T-cell (primary cell): ENCODE data around the gene TMEM253. TPM values are rescaled to one million over a fixed set of nuclear protein-coding genes. Genes with fewer than 3 reads are reported as not detected.

Experiments used
- ATAC-seq, 4 experiments: fragments of 200-7000 bp in 3 of 4; fragments of 150-1000 bp in 1 of 4; cut with Tn5 transposase; replicated peaks in 1 of 4; 1 replicate in 3 of 4; 2 replicates in 1 of 4; pipeline ENCODE4 v1.10.0; 2021; ENCODE audit warnings: moderate library complexity in 3 of 4, mild to moderate bottlenecking in 2 of 4, moderate number of reproducible peaks in 1 of 4
- CTCF ChIA-PET, 2 donors: fragments of 300-600 bp; sonication (Branson Sonifier 250); formaldehyde crosslinking; loops; one replicate each; lab custom pipeline; 2022; ENCODE audit warnings: antibody characterized with exemption in 2 of 2; lab: Charles Lee
- POLR2A ChIA-PET, 2 donors: fragments of 300-600 bp; sonication (Branson Sonifier 250); formaldehyde crosslinking; loops; one replicate each; lab custom pipeline; 2022; ENCODE audit warnings: antibody characterized with exemption in 2 of 2; lab: Charles Lee
- DNase-seq, 35 experiments: peaks; one replicate each; pipeline versions ENCODE4 v3.0.0 to v3.0.0-alpha.2; 2013 to 2023
- H3K27ac ChIP-seq: one replicate; pipeline ENCODE4 v1.5.1; 2013; ENCODE audit warnings: low read length
- H3K27me3 ChIP-seq, 2 experiments: replicated peaks in 1 of 2; 1 replicate in 1 of 2; 2 replicates in 1 of 2; pipeline versions ENCODE4 v1.6.1 to v1.7.0; 2013; ENCODE audit warnings: low read length in 1 of 2, mixed read lengths in 1 of 2; ENCODE audit not compliant: control insufficient read depth in 2 of 2, insufficient read depth in 2 of 2; ENCODE audit errors: extremely low read depth in 1 of 2
- H3K36me3 ChIP-seq, 2 donors: 1 replicate in 1 of 2; 2 replicates in 1 of 2; pipeline versions ENCODE4 v1.6.1 to v1.7.0; 2013; ENCODE audit warnings: low read length in 1 of 2; ENCODE audit not compliant: control insufficient read depth in 2 of 2, insufficient read depth in 1 of 2; ENCODE audit errors: extremely low read depth in 1 of 2
- H3K4me1 ChIP-seq, 2 experiments: 1 replicate in 1 of 2; 2 replicates in 1 of 2; pipeline versions ENCODE4 v1.6.1 to v1.7.0; 2013; ENCODE audit warnings: low read length in 2 of 2, mixed read lengths in 1 of 2; ENCODE audit not compliant: insufficient read depth in 2 of 2, control insufficient read depth in 1 of 2; ENCODE audit errors: extremely low read depth in 1 of 2
- H3K4me3 ChIP-seq, 2 donors: 1 replicate in 1 of 2; 2 replicates in 1 of 2; pipeline versions ENCODE4 v1.5.1 to v1.7.0; 2013; ENCODE audit warnings: mild to moderate bottlenecking in 2 of 2, low read length in 1 of 2, moderate library complexity in 1 of 2; ENCODE audit not compliant: control insufficient read depth in 1 of 2; ENCODE audit errors: extremely low read depth in 1 of 2
- H3K9me3 ChIP-seq: 2 replicates; pipeline ENCODE4 v1.7.0; 2013
- H3K27ac Mint-ChIP-seq, 2 donors: one replicate each; pipeline ENCODE4 v1.8.0; 2020 to 2021; ENCODE audit warnings: mild to moderate bottlenecking in 2 of 2, mixed read lengths in 2 of 2
- H3K27me3 Mint-ChIP-seq, 2 donors: one replicate each; pipeline ENCODE4 v1.8.0; 2021 to 2022; ENCODE audit warnings: mixed read lengths in 2 of 2
- H3K36me3 Mint-ChIP-seq: one replicate; pipeline ENCODE4 v1.8.0; 2021; ENCODE audit warnings: mixed read lengths
- H3K4me1 Mint-ChIP-seq, 3 donors: one replicate each; pipeline ENCODE4 v1.8.0; 2020 to 2022; ENCODE audit warnings: mixed read lengths in 3 of 3, mild to moderate bottlenecking in 1 of 3
- H3K4me3 Mint-ChIP-seq, 3 donors: one replicate each; pipeline ENCODE4 v1.8.0; 2020 to 2022; ENCODE audit warnings: mild to moderate bottlenecking in 3 of 3, mixed read lengths in 3 of 3, moderate library complexity in 3 of 3
- H3K9me3 Mint-ChIP-seq, 3 donors: one replicate each; pipeline ENCODE4 v1.8.0; 2020 to 2022; ENCODE audit warnings: mixed read lengths in 3 of 3
- WGBS: methylation state at CpG from one replicate; pipeline ENCODE4 v1.1.5; 2013; ENCODE audit warnings: missing lambda C conversion rate; ENCODE audit not compliant: insufficient coverage; 5-methylcytosine and 5-hydroxymethylcytosine counted together
- total RNA-seq, 35 experiments: library from RNA in 6 of 35; stranded (reverse) in 6 of 35; fragments of 120-200 nt in 1 of 35; gene quantifications; one replicate each; pipeline versions ENCODE4 v1.2.1 to v1.2.4 and lab custom pipeline; 2013 to 2026

TMEM253 gene
- total RNA-seq, 5 donors from 2014 or later (not counting 1 experiment from before 2014, with no cell fraction given), result 0.49 TPM; not detected in 4

DNA sequence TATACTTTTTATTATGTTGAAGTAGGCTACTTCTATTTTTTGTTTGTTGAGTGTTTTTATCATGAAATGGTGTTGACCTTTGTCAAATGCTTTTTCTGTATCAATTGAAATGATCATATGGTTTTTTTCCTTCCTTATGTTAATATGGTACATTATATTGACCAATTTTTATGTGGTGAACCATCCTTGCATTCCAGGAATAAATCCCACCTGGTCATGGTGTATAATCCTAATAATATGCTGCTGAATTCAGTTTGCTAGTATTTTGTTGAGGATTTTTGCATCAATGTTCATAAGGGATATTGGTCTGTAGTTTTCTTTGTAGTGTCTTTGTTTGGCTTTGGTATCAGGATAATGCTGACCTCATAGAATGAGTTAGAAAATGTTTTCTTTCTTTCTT, 44.6 kb downstream of the TMEM253 start:
- peaks cover 8 to 9% of the 10 kb centered on the region in 2 donors for H3K27me3 Mint-ChIP-seq
- H3K27ac Mint-ChIP-seq, result no peak overlapping the region
- H3K9me3 Mint-ChIP-seq, result peaks cover 8 to 18% (median 15%) of the 10 kb centered on the region in 3 donors
- H3K4me3 Mint-ChIP-seq, result no peak overlapping the region
- ChIA-PET CTCF (no interaction called here), POLR2A (no interaction called here)
- no peaks in the 10 kb centered on the region for H3K36me3 ChIP-seq
- no peaks in the 10 kb centered on the region for H3K4me1 ChIP-seq
- no peak overlapping the region for H3K27ac ChIP-seq
- peaks cover 0 to 2% of the 10 kb centered on the region in 2 experiments for H3K27me3 ChIP-seq
- no peak for ATAC-seq
- peaks cover 6% of the 10 kb centered on the region for H3K9me3 ChIP-seq
- H3K36me3 Mint-ChIP-seq, result no peaks in the 10 kb centered on the region
- no peak for DNase-seq
- no peaks in the 10 kb centered on the region for H3K4me1 Mint-ChIP-seq
- H3K4me3 ChIP-seq, result no peak overlapping the region

- H3K9me3 Mint-ChIP-seq, result peaks cover 7 to 12% (median 10%) of the 10 kb centered on the region in 3 donors
- H3K36me3 Mint-ChIP-seq, result no peaks in the 10 kb centered on the region
- peaks cover 0 to 3% of the 10 kb centered on the region in 2 experiments for H3K27me3 ChIP-seq
- H3K36me3 ChIP-seq, result no peaks in the 10 kb centered on the region
- 91% methylated on average over 4 of the region's 4 CpGs for WGBS
- no peak overlapping the region for H3K27ac ChIP-seq
- H3K4me1 ChIP-seq, result no peaks in the 10 kb centered on the region
- H3K4me1 Mint-ChIP-seq, result no peaks in the 10 kb centered on the region
- peaks cover 4 to 12% of the 10 kb centered on the region in 2 donors for H3K27me3 Mint-ChIP-seq
- H3K4me3 ChIP-seq, result no peak overlapping the region
- peaks cover 4% of the 10 kb centered on the region for H3K9me3 ChIP-seq
- DNase-seq (no peak), ATAC-seq (no peak)
- POLR2A ChIA-PET, result no interaction called here
- CTCF ChIA-PET, result interaction anchor here in 1 of 2 donors (0.6 kb wide), 1 partner anchor 420 kb away, joined by 3 read pairs; no protein-coding TSS in a partner anchor
- no peak overlapping the region for H3K27ac Mint-ChIP-seq
- H3K4me3 Mint-ChIP-seq, result no peak overlapping the region
Observed at GRCh38 chr14:21149641-21150367, 48.9 kb downstream of the TMEM253 start.

Other genes with a start within 250 kb of the TMEM253 start
- gene RNASE3, start 209.7 kb upstream of the TMEM253 start, total RNA-seq, result not detected
- not detected for gene RNASE2, start 145.6 kb upstream of the TMEM253 start, total RNA-seq
- 100 to 1,000 TPM in 2 of 5 donors, 10 to 100 TPM in 3; 80.4 to 112 (median 99.0) TPM for gene METTL17, start 111.1 kb upstream of the TMEM253 start, total RNA-seq
- under 1 TPM in 1 of 5 donors, not detected in 4; 0.35 TPM for gene SLC39A2, start 101.8 kb upstream of the TMEM253 start, total RNA-seq
- 10 to 100 TPM; 26.1 to 28.2 (median 27.1) TPM for gene NDRG2, start 76.0 kb upstream of the TMEM253 start, total RNA-seq
- gene TPPP2, start 70.8 kb upstream of the TMEM253 start, total RNA-seq, result not detected
- gene RNASE13, start 66.3 kb upstream of the TMEM253 start, total RNA-seq, result not detected
- not detected for gene RNASE7, start 58.7 kb upstream of the TMEM253 start, total RNA-seq
- gene RNASE8, start 43.2 kb upstream of the TMEM253 start, total RNA-seq, result not detected
- gene ARHGEF40, start 30.8 kb upstream of the TMEM253 start, total RNA-seq, result 1 to 10 TPM in 2 of 5 donors, under 1 TPM in 3; 0.39 to 3.3 (median 0.85) TPM
- gene ZNF219, start 2.4 kb upstream of the TMEM253 start, total RNA-seq, result 10 to 100 TPM in 1 of 5 donors, 1 to 10 TPM in 4; 7.2 to 12.4 (median 8.1) TPM
- not detected for gene OR5AU1, start 55.0 kb downstream of the TMEM253 start, total RNA-seq
- gene HNRNPC, start 168.4 kb downstream of the TMEM253 start, total RNA-seq, result 100 to 1,000 TPM; 417 to 530 (median 441) TPM
- under 1 TPM in 2 of 5 donors, not detected in 3; 0.16 to 0.76 TPM for gene RPGRIP1, start 179.0 kb downstream of the TMEM253 start, total RNA-seq